HG03097 (cell line): Measurements from ENCODE around the gene CACNA1C.

Source experiments
- ATAC-seq: cut with Tn5 transposase; IDR thresholded peaks from one replicate; pipeline ENCODE4 v1.9.1; 2021; ENCODE audit not compliant: unreplicated experiment, low FRiP score

The CACNA1C gene

DNA sequence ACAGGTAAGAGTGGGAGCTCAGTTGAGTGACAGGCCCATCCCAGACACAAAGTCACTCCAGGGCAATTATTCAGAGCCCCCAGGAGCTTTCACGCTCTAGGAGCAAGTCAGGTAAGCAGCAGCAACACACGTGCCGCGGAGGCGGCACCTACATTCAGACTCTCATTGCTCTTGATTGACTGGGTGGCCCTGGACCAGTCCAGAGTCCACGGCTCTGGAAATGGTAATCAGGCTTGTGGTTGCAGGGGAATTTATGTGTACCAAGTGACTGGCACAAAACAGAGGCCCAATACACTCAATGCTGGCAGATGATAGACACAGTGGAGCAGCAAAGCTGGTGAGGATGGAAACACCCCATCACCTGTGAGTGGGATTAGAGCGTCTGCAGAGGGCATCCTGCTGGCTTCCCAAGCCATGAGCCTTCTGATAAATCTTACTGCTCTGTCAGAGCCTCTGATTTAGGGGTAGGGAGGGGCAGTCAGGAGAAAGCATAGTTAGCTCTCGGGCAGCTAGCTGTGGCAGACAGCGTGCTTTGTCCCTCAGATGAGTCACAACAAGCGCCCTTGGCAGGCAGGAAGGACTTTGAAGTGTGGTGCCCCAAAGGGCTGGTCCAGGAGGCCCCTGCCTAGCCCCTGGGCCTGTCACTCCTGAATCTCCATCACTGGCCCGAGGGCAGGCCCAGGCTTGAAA is 344.7 kb downstream of the CACNA1C start:
- no peak for ATAC-seq

DNA sequence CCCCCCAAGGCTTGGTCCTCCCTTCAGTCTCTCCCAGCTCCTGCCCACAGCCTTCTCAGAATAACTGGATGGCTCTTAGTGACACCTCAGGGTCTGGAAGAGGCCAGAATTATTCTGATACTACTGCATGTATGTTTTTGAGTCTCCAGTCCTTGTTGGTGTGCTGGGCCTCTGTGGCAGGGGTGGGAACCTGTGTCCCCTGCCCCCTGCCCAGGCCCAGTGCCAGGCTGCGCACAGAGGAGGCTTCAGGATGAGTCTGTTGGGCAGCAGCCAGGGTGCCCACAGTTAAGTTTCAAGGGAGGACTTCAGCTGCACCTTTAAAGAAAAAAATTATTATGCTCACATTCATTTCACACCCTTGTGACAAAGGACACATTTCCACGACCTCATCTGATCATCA is 348.3 kb downstream of the CACNA1C start:
- no peak for ATAC-seq

GRCh38 chr12:2402073-2402579 is 349.3 kb downstream of the CACNA1C start:
- ATAC-seq, result no peak

GRCh38 chr12:2403221-2403976 is 350.6 kb downstream of the CACNA1C start:
- no peak for ATAC-seq

GRCh38 chr12:2405039-2405438 is 352.3 kb downstream of the CACNA1C start:
- ATAC-seq, result no peak

DNA sequence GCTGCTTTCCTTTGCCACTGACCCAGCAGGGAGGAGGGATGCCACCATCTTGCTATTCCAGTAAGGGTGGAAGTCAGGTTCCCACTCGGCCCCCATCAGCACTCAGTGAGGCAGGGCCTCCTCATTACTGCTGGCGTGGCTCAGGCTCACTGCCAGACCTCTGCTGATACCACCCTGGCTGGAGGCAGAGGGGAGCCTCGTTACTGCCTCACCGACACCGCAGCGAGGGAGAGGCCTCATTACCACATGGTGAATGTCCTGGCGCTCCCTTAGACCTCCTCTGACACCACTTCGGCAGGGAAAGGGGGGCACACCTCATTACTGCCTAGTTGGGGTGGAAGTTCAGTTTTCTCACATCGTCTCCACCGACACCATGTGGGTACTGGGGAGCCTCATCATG is 354.1 kb downstream of the CACNA1C start:
- ATAC-seq, result no peak

GRCh38 chr12:2408262-2408661 is 355.5 kb downstream of the CACNA1C start:
- ATAC-seq, result no peak

- ATAC-seq, result no peak
Measured at GRCh38 chr12:2409656-2410265, 357.0 kb downstream of the CACNA1C start.

- no peak for ATAC-seq
Measured at GRCh38 chr12:2410496-2410895, 357.7 kb downstream of the CACNA1C start.

- ATAC-seq, result no peak
Measured at GRCh38 chr12:2411011-2411410, 358.2 kb downstream of the CACNA1C start.

- no peak for ATAC-seq
Measured at GRCh38 chr12:2411616-2412304, 359.0 kb downstream of the CACNA1C start.

- ATAC-seq, result no peak
Measured at GRCh38 chr12:2412305-2412643, 359.5 kb downstream of the CACNA1C start.

DNA sequence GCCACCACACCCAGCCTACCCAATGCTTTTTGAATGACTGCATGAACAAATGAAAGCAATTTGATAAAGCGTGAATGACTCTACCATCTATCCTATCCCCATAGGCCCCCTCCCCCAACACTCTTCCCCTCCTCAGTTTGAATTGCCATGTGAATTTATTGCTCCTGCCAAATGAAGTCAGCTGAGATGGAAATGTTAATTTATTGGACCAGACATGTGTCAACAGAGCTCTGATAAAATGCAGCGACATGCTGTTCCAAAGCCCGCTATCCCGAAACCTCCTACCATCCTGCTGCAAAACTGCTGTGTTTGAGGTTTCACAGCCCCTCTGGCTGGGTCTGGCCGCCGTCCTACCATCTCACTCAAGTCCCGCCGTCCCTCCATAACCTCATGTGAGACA is 360.5 kb downstream of the CACNA1C start:
- no peak for ATAC-seq

DNA sequence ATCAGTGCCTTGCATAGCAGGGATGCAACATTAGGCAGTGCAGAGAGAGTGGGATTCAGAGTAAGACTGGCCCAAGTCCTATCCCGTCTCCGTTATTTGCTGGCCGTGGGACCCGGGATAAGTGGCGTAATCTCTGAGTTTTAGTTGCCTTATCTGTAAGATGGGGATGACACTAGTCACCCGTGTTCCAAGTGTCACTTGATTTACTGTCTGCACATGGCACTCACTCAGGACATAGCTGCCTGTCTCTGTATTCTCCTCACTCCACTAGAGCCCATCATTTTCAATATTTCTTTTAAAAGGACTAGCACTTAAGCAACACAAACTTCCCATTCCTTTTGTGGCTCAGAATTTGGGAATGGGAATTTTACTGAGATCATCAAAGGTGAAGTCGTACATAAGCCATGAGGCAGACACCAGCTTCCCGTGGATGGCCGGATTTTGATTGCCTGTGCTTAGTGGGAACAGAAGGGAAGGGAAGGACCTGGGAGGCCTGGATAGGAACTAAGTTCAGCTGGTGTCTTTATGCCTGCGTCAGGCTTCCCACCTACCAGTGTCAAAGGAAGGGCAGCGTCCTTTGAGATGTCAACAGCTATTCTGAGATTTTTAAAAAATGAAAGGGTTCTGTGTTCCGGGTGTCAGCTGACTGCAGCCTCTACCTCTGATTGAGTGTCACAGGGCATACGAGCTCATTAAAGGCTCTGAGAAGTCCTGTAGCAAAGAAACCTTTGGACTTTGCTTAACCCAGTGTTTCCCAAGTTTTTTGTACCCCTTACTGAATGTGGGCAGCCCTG is 361.4 kb downstream of the CACNA1C start:
- no peak for ATAC-seq

- ATAC-seq, result no peak
Measured at GRCh38 chr12:2414810-2415567, 362.2 kb downstream of the CACNA1C start.

GRCh38 chr12:2415568-2415944 is 362.8 kb downstream of the CACNA1C start:
- ATAC-seq, result no peak

DNA sequence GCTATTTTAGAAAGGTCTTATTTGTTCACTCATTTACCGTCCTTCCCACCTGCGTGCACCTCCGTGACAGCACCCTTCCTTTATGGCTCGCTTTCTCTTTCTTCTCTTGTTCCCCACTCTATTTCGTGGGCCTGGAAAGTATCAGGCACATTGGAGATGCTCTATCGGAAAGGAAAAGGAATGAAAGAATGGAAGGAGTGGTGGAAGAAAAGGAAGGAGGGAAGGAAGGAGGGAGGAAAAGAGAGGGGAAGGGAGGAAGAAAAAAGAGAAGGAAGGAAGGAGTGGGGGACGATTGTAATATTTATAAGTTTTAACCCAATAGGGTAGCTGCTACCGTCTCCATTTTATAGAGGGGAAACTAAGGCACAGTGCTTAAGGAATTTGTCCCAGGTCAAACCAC is 363.4 kb downstream of the CACNA1C start:
- ATAC-seq, result no peak

- ATAC-seq, result no peak
Measured at GRCh38 chr12:2417481-2418160, 364.8 kb downstream of the CACNA1C start.

GRCh38 chr12:2418579-2418978 is 365.8 kb downstream of the CACNA1C start:
- no peak for ATAC-seq
